Psoas muscle (tissue), 8 donors: Measurements from ENCODE around the gene TM9SF2. TPM values are rescaled to one million over a fixed set of nuclear protein-coding genes. Genes with fewer than 3 reads are reported as not detected.

Experiments
- ATAC-seq, 4 donors: fragments of 200-7000 bp; cut with Tn5 transposase; one replicate each; pipeline ENCODE4 v1.9.1; 2020; ENCODE audit warnings: moderate library complexity in 3 of 4, mild to moderate bottlenecking in 2 of 4
- DNase-seq, 2 donors: peaks; one replicate each; pipeline ENCODE4 v3.0.0-alpha.2; 2020
- H3K27ac ChIP-seq: fragments of 200-600 bp; one replicate; pipeline ENCODE4 v1.8.0; 2022
- H3K27me3 ChIP-seq, 3 donors: fragments of 200-600 bp in 1 of 3; one replicate each; pipeline versions ENCODE4 v1.6.1 to v1.8.0; 2013 to 2022; ENCODE audit warnings: low read length in 2 of 3, mild to moderate bottlenecking in 2 of 3, moderate library complexity in 1 of 3; ENCODE audit not compliant: insufficient read depth in 3 of 3
- H3K36me3 ChIP-seq, 2 donors: fragments of 200-600 bp in 1 of 2; one replicate each; pipeline versions ENCODE4 v1.6.1 to v1.8.0; 2013 to 2022; ENCODE audit warnings: low read depth in 1 of 2, mild to moderate bottlenecking in 1 of 2, moderate library complexity in 1 of 2; ENCODE audit not compliant: insufficient read depth in 1 of 2
- H3K4me1 ChIP-seq: fragments of 200-600 bp; one replicate; pipeline ENCODE4 v1.8.0; 2022
- H3K4me3 ChIP-seq: fragments of 200-600 bp; one replicate; pipeline ENCODE4 v1.8.0; 2022; ENCODE audit warnings: mild to moderate bottlenecking
- H3K9me3 ChIP-seq: fragments of 200-600 bp; one replicate; pipeline ENCODE4 v1.8.0; 2022
- WGBS, 3 donors: extraction: QIAGEN DNeasy Blood & Tissue Kit; methylation state at CpG; one replicate each; pipeline versions ENCODE4 v1.1.6 to v1.1.7; 2013; 5-methylcytosine and 5-hydroxymethylcytosine counted together
- intact Hi-C, 2 donors: fragments of 100-400 bp; cut with DNase I; formaldehyde crosslinking; loops; one replicate each; pipeline versions ENCODE4 v1.11.0 to v1.14.2; 2022
- polyA plus RNA-seq, 3 donors: library from polyadenylated mRNA; stranded (reverse); fragments of 200-250 nt; gene quantifications; one replicate each; pipeline ENCODE4 v1.2.3, GENCODE V29; 2013
- total RNA-seq, 4 donors: library from RNA; stranded (reverse); fragmentation: NEBNext Ultra II Directional in 2 of 4; extraction: Animal tissue kit (Norgen Biotek cat#: 25700) in 2 of 4; gene quantifications; one replicate each; pipeline versions ENCODE4 v1.2.1 to v1.2.4, GENCODE V29; 2021 to 2023
- TF ChIP-seq, protein P1 (sequence below): fragments of 200-600 bp; IDR thresholded peaks from one replicate; pipeline ENCODE4 v1.8.0; 2022; ENCODE audit warnings: antibody characterized with exemption
- donor health status: healthy with polysubstance abuse.
- donor health status: DM: no; HTN: no; CAD: no; lungs with moderate emphysema.
- donor health status: Bipolar disorder and iron deficiency.
- donor health status: healthy.
- donor health status: DM: yes; HTN: yes; CAD: no.
- donor health status: DM: no; HTN: no; CAD: no.
- donor health status: DM: no; HTN: no; CAD: no.
- donor health status: DM: yes; HTN: yes; CAD: no.

Gene TM9SF2
- total and polyA plus RNA-seq, 7 donors = 28.5 to 58.6 (median 42.3) TPM

DNA sequence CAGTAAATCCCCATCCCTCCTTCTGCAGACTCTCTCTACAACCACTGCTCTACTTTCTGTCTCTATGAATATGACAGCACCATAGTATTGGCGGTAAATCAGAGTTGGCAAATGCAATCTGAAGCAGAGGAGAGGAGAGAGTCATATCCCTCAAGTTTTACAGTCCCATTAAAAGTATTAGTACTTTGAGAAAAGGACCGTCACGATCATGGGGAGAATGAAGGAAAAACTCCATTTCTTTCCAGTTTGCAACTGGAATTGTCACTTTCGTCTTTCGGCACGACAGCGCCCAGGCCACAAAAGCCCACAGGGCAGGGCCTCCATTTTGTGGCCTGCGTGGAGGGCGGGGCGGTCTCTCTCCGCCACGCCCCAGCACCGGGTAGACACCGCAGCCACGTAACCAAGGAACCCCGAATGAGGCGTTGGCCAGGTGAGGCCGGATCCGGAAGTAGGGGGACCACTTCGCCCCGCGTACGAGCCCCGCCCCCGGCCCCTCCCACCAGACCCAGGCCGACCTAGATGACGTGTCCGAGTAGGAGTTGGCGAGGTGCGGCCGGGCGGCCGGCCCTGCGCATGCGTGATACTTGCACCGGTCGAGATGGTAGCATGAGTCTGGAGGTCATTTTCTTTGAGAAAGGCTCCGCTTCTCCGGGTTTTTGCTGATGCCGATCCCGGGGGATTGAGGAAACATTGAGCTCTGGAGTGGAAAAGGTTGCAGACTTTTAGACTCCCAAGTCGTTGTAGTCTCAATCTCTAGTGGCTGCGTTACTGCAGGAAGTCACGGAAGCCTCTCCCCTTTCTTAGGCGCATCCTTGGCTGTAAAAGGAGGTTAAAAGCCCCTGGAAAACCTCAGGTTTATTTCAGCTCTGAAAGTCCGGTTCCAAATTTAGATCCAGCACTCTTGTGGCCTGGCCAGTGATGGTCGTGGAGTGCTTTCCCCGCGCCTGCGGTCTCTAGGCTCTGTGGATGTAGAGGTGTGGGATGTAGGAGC lies 2.8 kb upstream of the TM9SF2 start:
- 4 to 7% (median 4%) methylated on average over 44 to 50 of the region's 50 CpGs for WGBS, 3 donors

DNA sequence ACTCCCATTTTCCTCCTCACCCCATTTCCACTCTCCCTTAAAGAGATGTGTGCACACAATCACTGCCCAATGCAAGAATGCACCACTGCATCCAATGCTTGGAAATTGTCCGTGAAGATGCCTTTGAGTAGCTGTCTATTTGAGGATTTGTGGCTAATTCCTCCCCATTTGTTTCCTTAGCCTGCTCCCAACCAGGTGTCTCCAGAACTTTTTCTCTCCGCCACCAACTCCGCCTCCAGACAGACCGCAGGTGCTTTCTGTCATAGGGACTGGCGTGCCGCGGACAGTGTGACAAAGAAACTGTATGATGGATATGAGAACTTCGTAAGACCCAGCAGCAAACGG lies 461 bp upstream of the TM9SF2 start:
- peak overlapping the region; percentile 82 for H3K4me3 ChIP-seq
- intact Hi-C loops = loop anchor here in 1 of 2 donors (5.0 kb wide), 1 partner anchor 59 kb away; no protein-coding TSS in a partner anchor
- H3K4me1 ChIP-seq = peaks cover 61% of the 10 kb centered on the region

More for the DNA sequence above, 2.8 kb upstream of the TM9SF2 start:
- no peaks in the 10 kb centered on the region for H3K27me3 ChIP-seq
- H3K9me3 ChIP-seq = no peaks in the 10 kb centered on the region
- H3K4me1 ChIP-seq = peaks cover 46% of the 10 kb centered on the region
- H3K36me3 ChIP-seq = no peaks in the 10 kb centered on the region
- ATAC-seq = peak; percentile 83 to 91 (median 90)
- H3K27ac ChIP-seq = peak overlapping the region; percentile 91
- TF ChIP-seq, protein P1, sequence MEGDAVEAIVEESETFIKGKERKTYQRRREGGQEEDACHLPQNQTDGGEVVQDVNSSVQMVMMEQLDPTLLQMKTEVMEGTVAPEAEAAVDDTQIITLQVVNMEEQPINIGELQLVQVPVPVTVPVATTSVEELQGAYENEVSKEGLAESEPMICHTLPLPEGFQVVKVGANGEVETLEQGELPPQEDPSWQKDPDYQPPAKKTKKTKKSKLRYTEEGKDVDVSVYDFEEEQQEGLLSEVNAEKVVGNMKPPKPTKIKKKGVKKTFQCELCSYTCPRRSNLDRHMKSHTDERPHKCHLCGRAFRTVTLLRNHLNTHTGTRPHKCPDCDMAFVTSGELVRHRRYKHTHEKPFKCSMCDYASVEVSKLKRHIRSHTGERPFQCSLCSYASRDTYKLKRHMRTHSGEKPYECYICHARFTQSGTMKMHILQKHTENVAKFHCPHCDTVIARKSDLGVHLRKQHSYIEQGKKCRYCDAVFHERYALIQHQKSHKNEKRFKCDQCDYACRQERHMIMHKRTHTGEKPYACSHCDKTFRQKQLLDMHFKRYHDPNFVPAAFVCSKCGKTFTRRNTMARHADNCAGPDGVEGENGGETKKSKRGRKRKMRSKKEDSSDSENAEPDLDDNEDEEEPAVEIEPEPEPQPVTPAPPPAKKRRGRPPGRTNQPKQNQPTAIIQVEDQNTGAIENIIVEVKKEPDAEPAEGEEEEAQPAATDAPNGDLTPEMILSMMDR = no peak
- intact Hi-C loops = loop anchor here in 1 of 2 donors (5.0 to 10.0 kb wide), 2 partner anchors 109 to 304 kb away; partner anchors contain the start of gene CLYBL
- H3K4me3 ChIP-seq = peak overlapping the region; percentile 78
- DNase-seq = peak; percentile 97 to 98

DNA sequence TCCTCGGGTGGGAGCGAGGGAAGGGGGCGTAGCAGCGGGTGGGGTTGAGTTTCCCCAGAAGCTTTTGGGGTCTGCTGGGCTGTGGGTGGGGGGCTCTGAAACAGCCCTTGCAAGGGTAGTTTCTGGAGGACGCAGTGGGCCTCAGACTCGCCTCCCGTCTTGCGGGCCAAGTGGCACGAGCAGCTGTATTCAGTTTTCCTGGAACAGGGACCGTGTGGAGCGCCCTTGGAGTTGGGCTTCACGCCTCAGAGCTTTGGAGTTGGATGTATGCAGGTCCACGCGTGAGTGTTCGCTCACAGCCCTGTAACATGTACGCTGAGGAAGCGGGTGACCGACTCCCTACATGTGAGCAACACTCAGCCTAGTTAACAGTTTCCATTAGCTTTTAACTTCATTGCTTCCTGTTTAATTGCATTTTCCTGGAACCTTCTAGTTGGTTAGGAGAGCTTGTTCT lies 603 bp downstream of the TM9SF2 start:
- 0 to 1% (median 0%) methylated on average over 18 of the region's 18 CpGs for WGBS, 3 donors
- peak overlapping the region; percentile 90 for H3K27ac ChIP-seq
- no peak for ATAC-seq
- H3K4me1 ChIP-seq = peaks cover 71% of the 10 kb centered on the region
- H3K27me3 ChIP-seq = no peaks in the 10 kb centered on the region
- peak overlapping the region; percentile 82 for H3K4me3 ChIP-seq
- H3K9me3 ChIP-seq = no peaks in the 10 kb centered on the region
- peak in 1 of 2 donors; percentile 22 for DNase-seq
- TF ChIP-seq, protein P1 = no peak
- intact Hi-C loops = loop anchor here in 1 of 2 donors (5.0 kb wide), 1 partner anchor 60 kb away; no protein-coding TSS in a partner anchor
- H3K36me3 ChIP-seq = no peaks in the 10 kb centered on the region

More for the DNA sequence above, 461 bp upstream of the TM9SF2 start:
- TF ChIP-seq, protein P1 = no peak
- Histone ChIP-seq H3K9me3 (no peaks in the 10 kb centered on the region), H3K36me3 (no peaks in the 10 kb centered on the region), H3K27ac (peak overlapping the region; percentile 90), H3K27me3 (no peaks in the 10 kb centered on the region)
- no peak for DNase-seq
- peak in 3 of 4 donors; percentile 3 to 10 (median 5) for ATAC-seq
- WGBS, 3 donors = 0 to 1% (median 1%) methylated on average over 9 of the region's 9 CpGs

DNA sequence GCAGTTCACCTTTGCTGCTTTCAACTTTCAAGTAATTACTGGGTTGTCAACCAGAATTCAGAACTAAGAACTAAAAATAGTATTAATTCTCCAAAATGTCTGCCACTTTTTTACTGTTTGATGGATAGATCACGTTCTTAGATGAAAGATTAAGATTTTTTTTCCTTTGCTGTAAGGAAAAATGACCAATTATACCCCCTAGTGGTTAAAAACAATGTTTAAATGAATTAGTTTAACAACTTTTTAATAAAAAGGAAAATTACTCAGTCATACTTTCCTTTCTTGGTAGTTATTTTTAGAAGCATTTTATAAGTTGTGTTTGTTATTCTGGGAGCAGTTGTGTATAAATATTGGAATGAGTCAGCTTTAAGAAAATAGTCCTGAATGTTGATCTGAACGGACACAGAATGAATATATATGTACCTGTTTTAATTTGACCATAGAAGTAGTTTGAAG lies 4.6 kb downstream of the TM9SF2 start:
- Histone ChIP-seq H3K9me3 (no peaks in the 10 kb centered on the region), H3K4me1 (peaks cover 73% of the 10 kb centered on the region)

More for the DNA sequence above, 4.6 kb downstream of the TM9SF2 start:
- WGBS, 3 donors = 18 to 26% (median 22%) methylated on average over 2 of the region's 2 CpGs
- ATAC-seq (no peak), DNase-seq (no peak)
- peaks cover 0 to 9% of the 10 kb centered on the region in 2 donors for H3K36me3 ChIP-seq
- peak overlapping the region; percentile 18 for H3K27ac ChIP-seq
- no peaks in the 10 kb centered on the region for H3K27me3 ChIP-seq
- intact Hi-C loops = loop anchor here in 1 of 2 donors (5.0 kb wide), 1 partner anchor 64 kb away; no protein-coding TSS in a partner anchor
- H3K4me3 ChIP-seq = peak overlapping the region; percentile 20
- TF ChIP-seq, protein P1 = peak; percentile 24
